ENCODE data around the gene KCNMA1. TPM values are rescaled to one million over a fixed set of nuclear protein-coding genes. Genes with fewer than 3 reads are reported as not detected.

The KCNMA1 gene
- total RNA-seq, 2 donors from 2014 or later: 0.48 to 0.56 TPM

DNA sequence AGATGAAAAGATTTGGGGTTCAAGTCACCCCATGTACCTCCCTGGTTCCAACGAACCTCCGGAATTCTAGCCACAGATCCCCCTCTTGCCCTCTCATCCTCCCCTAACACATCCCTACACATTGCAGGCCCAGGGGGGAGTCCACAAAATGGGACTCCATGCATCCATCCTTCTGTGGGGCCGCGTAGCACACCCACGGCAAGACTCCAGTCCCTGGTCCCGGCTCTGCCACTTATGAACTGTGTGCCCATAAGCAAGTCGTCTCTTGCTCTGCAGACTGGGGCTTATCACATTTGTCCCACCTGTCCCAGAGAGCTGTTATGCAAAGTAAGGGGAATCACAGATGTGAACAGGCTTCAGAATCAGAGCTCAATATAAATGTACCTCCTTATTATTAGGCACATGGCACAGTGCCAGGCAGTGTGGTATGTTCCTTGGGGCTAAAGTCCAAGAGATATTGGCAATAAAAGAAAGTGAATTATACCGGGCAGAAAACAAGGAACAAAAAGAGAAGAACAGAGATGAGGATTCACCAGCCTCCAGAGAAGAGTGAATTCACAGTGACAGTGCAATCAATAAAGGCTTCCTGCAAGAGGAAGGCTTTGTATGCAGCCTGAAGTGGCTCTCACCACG, 73.9 kb downstream of the KCNMA1 start:
- Mint-ChIP-seq H3K9me3 (no peaks in the 10 kb centered on the region), H3K36me3 (ENCODE audit: low read depth) (no peaks in the 10 kb centered on the region), H3K27me3 (peaks cover 25% of the 10 kb centered on the region), H3K4me3 (no peak overlapping the region), H3K27ac (no peak overlapping the region), H3K4me1 (no peaks in the 10 kb centered on the region)
- ATAC-seq (replicated peaks): no peak

- Mint-ChIP-seq H3K4me1 (no peaks in the 10 kb centered on the region), H3K4me3 (no peak overlapping the region), H3K27ac (no peak overlapping the region)
Measured at GRCh38 chr10:77562742-77563141, 74.9 kb downstream of the KCNMA1 start.

DNA sequence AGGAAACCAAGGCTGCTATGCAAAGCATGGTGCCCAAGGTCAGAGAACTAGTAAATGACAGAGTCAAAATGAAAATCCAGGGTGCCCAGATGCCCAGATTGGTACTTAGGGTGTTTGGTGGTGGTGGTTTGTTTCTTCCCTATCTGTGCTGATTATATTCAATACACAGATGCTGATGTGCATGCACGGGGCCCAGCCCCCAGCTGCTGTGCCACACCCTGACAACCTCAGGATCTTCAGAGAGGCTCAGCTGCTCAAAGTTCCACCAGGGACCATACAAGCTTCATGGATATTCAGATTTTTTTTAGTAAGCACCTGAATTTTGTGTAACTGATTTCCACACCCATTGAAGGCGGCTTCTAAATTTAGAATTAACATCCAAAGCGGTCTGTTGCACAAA, 75.6 kb downstream of the KCNMA1 start:
- ATAC-seq (replicated peaks): no peak
- no peaks in the 10 kb centered on the region for H3K9me3 Mint-ChIP-seq
- H3K27ac Mint-ChIP-seq: no peak overlapping the region
- H3K4me1 Mint-ChIP-seq: no peaks in the 10 kb centered on the region
- H3K36me3 Mint-ChIP-seq (ENCODE audit: low read depth): no peaks in the 10 kb centered on the region
- H3K4me3 Mint-ChIP-seq: no peak overlapping the region
- H3K27me3 Mint-ChIP-seq: peaks cover 27% of the 10 kb centered on the region

More at GRCh38 chr10:77562742-77563141, 74.9 kb downstream of the KCNMA1 start:
- no peak for ATAC-seq (replicated peaks)
- Mint-ChIP-seq H3K9me3 (no peaks in the 10 kb centered on the region), H3K27me3 (peaks cover 28% of the 10 kb centered on the region), H3K36me3 (ENCODE audit: low read depth) (no peaks in the 10 kb centered on the region)

DNA sequence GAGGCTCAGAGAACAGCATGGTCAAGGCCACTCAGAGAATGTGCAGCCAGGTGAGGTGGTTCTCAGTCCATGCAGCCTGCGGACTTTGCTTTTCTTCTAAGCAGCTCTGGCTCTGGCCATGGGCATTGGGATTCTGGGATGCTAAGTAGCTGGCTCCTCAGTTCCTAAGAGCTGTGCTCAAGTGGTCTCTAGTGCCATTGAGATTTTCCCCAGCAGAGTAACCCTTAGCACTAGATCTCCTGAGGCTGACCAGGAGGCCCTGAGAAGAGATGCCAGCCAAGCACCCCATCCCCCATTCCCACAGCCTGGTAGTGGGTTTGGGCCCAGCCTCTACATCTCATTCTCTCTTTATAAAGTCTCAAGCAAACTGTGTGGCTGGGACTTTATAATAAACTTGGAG, 77.1 kb downstream of the KCNMA1 start:
- Mint-ChIP-seq H3K36me3 (ENCODE audit: low read depth) (no peaks in the 10 kb centered on the region), H3K4me1 (no peaks in the 10 kb centered on the region), H3K4me3 (no peak overlapping the region), H3K9me3 (no peaks in the 10 kb centered on the region), H3K27me3 (peaks cover 22% of the 10 kb centered on the region), H3K27ac (no peak overlapping the region)
- no peak for ATAC-seq (replicated peaks)

DNA sequence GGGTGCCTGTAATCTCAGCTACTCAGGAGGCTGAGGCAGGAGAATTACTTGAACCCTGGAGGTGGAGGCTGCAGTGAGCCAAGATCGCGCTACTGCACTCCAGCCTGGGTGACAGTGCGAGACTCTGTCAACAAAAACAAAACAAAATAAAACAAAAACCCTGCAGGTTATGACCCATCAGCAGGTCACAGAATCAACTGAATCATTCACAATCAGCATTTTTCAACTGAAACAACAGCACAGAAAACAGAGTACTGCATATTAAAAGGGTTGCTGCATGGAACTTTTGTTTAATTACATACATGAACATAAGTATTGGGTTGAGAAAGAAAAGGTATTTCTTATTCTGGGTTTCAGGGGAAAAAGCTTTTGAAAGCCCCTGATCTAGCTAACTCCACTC, 77.6 kb downstream of the KCNMA1 start:
- Mint-ChIP-seq H3K4me3 (no peak overlapping the region), H3K9me3 (no peaks in the 10 kb centered on the region), H3K27me3 (peaks cover 22% of the 10 kb centered on the region), H3K27ac (no peak overlapping the region), H3K36me3 (ENCODE audit: low read depth) (no peaks in the 10 kb centered on the region), H3K4me1 (no peaks in the 10 kb centered on the region)
- ATAC-seq (replicated peaks): no peak

DNA sequence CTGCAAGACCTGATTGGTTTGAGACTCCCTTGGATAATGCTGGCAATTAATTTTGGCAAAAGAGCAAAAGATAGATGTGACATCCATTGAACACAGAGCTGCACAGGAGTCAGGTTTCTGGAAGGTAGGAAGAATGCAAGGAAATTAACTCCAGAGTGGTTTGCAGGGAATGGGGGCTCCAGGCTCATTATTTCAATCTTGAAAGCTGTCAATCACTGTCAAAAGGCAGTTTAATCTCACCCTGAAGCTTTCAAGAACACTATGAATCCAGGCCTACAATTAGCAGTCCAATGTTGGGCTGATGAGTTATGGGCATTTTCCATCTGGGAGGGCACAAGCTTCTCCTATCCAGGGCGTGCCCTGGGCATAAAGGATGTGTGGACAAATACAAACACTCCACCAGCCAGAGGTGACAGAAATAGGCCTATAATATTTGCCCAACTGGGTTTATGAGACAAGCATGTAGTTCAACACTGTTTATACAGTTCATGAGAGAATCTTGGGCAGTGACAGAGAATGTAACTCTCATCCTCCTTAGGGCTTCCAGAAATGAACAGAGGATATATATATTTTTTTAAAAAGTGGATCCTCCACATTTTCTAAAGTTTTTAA, 80.5 kb downstream of the KCNMA1 start:
- no peak overlapping the region for H3K27ac Mint-ChIP-seq
- H3K9me3 Mint-ChIP-seq: no peaks in the 10 kb centered on the region
- no peak for ATAC-seq (replicated peaks)
- H3K36me3 Mint-ChIP-seq (ENCODE audit: low read depth): no peaks in the 10 kb centered on the region
- peaks cover 8% of the 10 kb centered on the region for H3K27me3 Mint-ChIP-seq
- H3K4me3 Mint-ChIP-seq: no peak overlapping the region
- H3K4me1 Mint-ChIP-seq: no peaks in the 10 kb centered on the region

DNA sequence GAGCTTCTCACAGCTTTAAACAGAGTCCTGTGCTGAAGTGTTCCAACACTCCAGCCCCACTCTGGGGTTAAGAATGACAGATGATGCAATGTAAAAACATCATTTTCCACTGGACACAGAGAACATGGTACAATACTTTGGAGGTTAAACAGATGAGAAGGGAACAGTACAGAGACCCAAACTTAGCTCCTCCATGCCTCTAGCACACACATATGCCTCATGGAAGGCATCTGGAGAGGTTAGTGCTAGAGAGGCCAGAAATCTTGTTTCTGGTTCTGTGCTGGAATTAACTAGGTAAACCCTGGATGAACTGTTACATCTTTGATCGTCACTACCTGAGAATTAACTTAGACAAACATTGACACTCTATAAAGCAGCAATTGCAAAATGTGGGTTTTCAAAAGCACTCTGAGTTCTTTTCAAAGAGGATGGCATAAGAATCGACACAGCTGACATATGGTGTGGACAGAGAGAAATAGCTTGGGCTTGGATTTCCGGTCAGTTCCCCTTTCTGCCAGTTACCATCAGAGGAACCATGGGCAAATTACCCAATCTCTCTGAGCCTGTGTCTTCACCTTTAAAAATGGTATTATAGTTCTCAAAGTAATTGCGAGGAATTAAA, 81.9 kb downstream of the KCNMA1 start:
- H3K36me3 Mint-ChIP-seq (ENCODE audit: low read depth): no peaks in the 10 kb centered on the region
- H3K27me3 Mint-ChIP-seq: peaks cover 8% of the 10 kb centered on the region
- ATAC-seq (replicated peaks): no peak
- H3K4me3 Mint-ChIP-seq: no peak overlapping the region
- no peak overlapping the region for H3K27ac Mint-ChIP-seq
- H3K9me3 Mint-ChIP-seq: no peaks in the 10 kb centered on the region
- H3K4me1 Mint-ChIP-seq: no peaks in the 10 kb centered on the region

DNA sequence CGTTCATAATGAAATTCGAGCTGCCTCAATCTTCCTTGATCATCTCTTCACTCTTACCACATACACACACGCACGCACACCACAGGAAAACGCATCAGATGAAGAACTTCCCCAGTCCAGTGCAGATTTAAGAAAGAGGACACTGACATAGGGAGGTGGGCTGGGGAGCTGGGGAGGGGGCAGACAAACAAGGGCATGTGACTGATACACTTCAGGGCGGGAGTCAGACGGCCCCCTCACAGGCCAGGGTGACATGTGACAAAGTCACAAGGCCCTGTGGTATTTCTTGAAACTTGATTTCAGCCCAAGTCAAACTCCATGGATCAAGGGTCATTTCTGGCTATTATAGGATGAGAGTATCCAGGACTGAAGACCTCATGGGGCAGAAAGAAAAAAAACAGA, 82.6 kb downstream of the KCNMA1 start:
- Mint-ChIP-seq H3K27ac (no peak overlapping the region), H3K27me3 (peaks cover 8% of the 10 kb centered on the region)
- no peak for ATAC-seq (replicated peaks)

GRCh38 chr10:77553966-77554365, 83.6 kb downstream of the KCNMA1 start:
- ATAC-seq (replicated peaks): no peak
- H3K4me1 Mint-ChIP-seq: no peaks in the 10 kb centered on the region
- H3K27ac Mint-ChIP-seq: no peak overlapping the region
- no peak overlapping the region for H3K4me3 Mint-ChIP-seq
- H3K27me3 Mint-ChIP-seq: peaks cover 8% of the 10 kb centered on the region
- H3K36me3 Mint-ChIP-seq (ENCODE audit: low read depth): no peaks in the 10 kb centered on the region
- H3K9me3 Mint-ChIP-seq: no peaks in the 10 kb centered on the region

More for the DNA sequence above, 82.6 kb downstream of the KCNMA1 start:
- Mint-ChIP-seq H3K9me3 (no peaks in the 10 kb centered on the region), H3K36me3 (ENCODE audit: low read depth) (no peaks in the 10 kb centered on the region), H3K4me1 (no peaks in the 10 kb centered on the region), H3K4me3 (no peak overlapping the region)

DNA sequence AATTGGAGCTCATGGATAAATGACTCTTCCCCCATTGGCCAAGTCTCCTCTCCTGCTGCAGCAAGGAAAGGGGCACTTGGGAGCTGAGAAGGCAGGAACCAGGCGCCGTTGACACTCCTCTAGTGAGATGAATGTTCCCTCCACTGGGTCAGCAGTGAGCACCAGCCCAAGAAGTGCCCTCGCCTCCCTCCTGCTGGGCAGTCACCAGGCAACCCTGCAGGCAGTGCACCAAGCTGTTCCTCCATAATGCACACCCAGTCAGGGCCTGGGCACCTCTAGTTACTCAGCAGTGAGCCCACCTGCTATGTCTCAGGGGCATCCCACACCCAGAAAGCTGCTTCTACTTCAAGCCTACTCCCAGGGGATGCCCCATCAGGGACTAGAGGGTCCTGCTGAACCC, 84.3 kb downstream of the KCNMA1 start:
- Mint-ChIP-seq H3K27ac (no peak overlapping the region), H3K4me1 (no peaks in the 10 kb centered on the region), H3K9me3 (no peaks in the 10 kb centered on the region), H3K36me3 (ENCODE audit: low read depth) (no peaks in the 10 kb centered on the region), H3K27me3 (peaks cover 8% of the 10 kb centered on the region), H3K4me3 (no peak overlapping the region)
- no peak for ATAC-seq (replicated peaks)

DNA sequence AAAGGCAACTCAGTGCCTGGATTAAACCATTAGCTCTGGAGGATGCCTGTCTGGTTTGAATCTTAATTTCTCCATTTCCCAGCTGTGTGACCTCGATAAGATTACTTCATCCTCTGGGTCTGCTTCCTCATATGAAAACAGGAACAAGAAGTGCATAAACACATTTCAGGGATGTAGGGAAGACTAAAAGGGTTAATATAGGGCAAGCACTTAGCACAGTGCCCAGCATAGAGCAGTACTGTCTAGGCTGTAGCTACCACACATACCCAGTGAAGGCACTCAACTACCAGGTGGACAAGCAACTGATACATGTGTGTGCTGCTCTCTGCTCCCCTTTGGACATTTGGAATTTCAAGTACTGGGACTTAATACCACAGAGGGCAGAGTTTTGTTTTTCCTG, 85.4 kb downstream of the KCNMA1 start:
- Mint-ChIP-seq H3K36me3 (ENCODE audit: low read depth) (no peaks in the 10 kb centered on the region), H3K4me3 (no peak overlapping the region), H3K27me3 (peaks cover 5% of the 10 kb centered on the region), H3K27ac (no peak overlapping the region), H3K9me3 (no peaks in the 10 kb centered on the region), H3K4me1 (no peaks in the 10 kb centered on the region)
- ATAC-seq (replicated peaks): no peak

DNA sequence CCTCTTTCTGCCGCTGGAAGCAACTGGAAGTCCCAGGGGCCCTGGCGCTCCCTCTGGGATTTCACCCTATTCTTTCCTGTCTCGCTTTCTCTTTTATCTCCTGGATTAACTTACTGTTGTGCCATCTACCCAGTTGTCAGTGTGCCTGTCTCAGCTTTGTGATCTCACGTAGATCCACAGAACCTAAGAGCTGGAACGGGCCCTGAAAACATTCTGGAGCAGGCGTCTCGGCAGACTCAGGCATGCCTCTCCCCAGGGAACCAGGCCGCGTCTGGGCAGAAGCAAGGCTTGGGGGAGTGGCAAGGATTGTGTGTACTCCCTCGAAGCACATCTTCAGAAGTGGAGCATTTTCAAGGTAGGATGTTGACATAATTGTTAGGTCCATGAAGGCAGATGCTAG, 87.2 kb downstream of the KCNMA1 start:
- Mint-ChIP-seq H3K4me1 (no peaks in the 10 kb centered on the region), H3K4me3 (no peak overlapping the region), H3K36me3 (ENCODE audit: low read depth) (no peaks in the 10 kb centered on the region), H3K9me3 (peaks cover 4% of the 10 kb centered on the region), H3K27me3 (peaks cover 9% of the 10 kb centered on the region), H3K27ac (no peak overlapping the region)
- no peak for ATAC-seq (replicated peaks)

DNA sequence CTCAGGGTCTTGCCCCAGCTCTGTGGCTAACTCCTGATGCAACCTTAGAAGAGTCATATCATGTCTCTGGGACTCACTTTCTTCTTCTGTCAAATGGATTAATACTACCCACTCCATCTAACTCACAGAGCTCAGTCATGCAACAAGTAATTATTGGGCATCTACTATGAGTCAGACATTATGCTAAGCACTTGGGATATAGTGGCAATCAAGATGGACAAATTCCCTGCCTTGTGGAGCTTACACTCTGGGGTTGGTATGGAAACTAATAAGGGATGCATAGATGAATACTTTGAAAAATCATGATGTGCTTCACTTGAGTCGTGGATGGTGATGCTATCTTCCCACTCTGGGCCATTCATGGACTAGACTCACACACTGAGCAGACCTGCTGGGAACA, 88.9 kb downstream of the KCNMA1 start:
- no peaks in the 10 kb centered on the region for H3K4me1 Mint-ChIP-seq
- H3K36me3 Mint-ChIP-seq (ENCODE audit: low read depth): no peaks in the 10 kb centered on the region
- H3K27me3 Mint-ChIP-seq: peaks cover 4% of the 10 kb centered on the region
- peaks cover 4% of the 10 kb centered on the region for H3K9me3 Mint-ChIP-seq
- ATAC-seq (replicated peaks): no peak
- H3K27ac Mint-ChIP-seq: no peak overlapping the region
- H3K4me3 Mint-ChIP-seq: no peak overlapping the region

GRCh38 chr10:77548157-77548556, 89.5 kb downstream of the KCNMA1 start:
- Mint-ChIP-seq H3K9me3 (peaks cover 4% of the 10 kb centered on the region), H3K4me3 (no peak overlapping the region), H3K36me3 (ENCODE audit: low read depth) (no peaks in the 10 kb centered on the region), H3K27me3 (peaks cover 4% of the 10 kb centered on the region), H3K4me1 (no peaks in the 10 kb centered on the region), H3K27ac (no peak overlapping the region)
- ATAC-seq (replicated peaks): no peak

DNA sequence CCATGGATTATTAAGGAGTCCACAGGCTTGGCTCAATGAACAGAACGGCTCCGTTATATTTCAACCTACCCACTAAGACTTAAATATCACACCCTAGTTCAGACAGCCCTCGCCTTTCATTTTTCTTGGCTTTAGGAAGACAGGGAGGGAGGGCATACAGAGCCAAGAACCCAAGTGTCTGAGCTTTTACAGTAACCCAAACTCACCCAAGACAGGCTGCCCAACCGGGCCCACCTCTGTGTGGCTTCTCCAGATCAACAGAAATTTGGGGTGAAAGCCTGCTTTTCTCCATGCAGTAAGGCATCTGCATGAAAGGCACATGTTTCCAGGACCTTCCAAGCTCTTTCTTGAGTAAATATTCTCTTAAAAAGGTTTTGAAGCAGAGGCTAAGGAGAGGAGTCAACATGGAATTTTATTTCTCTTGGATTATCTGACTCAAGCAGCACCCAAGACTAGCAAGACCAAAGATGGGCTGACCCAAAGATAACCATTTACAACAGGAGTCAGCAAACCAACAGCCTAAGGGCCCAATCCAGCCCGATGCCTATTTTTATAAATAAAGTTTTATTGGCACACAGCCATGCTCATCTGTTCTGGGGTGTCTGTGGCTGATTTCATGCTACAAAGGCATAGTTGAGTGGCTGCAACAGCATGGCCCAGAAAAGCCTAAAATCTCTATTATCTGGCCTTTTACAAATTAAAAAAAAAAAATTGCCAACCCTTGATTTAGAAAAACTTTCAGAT, 90.1 kb downstream of the KCNMA1 start:
- no peak overlapping the region for H3K4me3 Mint-ChIP-seq
- no peaks in the 10 kb centered on the region for H3K4me1 Mint-ChIP-seq
- peaks cover 4% of the 10 kb centered on the region for H3K9me3 Mint-ChIP-seq
- no peaks in the 10 kb centered on the region for H3K36me3 Mint-ChIP-seq (ENCODE audit: low read depth)
- no peak for ATAC-seq (replicated peaks)
- H3K27me3 Mint-ChIP-seq: peaks cover 4% of the 10 kb centered on the region
- no peak overlapping the region for H3K27ac Mint-ChIP-seq

Measured in activated T-helper 17 cell treated with anti-CD3 and anti-CD28 coated beads, Interleukin-2, amount 50 U/mL, for 72 hours (primary cell).